HepG2 (cell line): ENCODE results near the gene TLCD1. TPM values are rescaled to one million over a fixed set of nuclear protein-coding genes. Genes with fewer than 3 reads are reported as not detected.

ENCODE experiments used
- ARNT ChIP-seq: fragments of 450-650 bp; IDR thresholded peaks from 2 replicates; pipeline ENCODE4 v1.6.1; 2017
- CREBL2 ChIP-seq: sonication (generic); formaldehyde crosslinking; IDR thresholded peaks from 2 replicates; pipeline ENCODE4 v1.8.1; 2023; ENCODE audit warnings: missing genetic modification reagents, mild to moderate bottlenecking, borderline replicate concordance
- ETV5 ChIP-seq: IDR thresholded peaks from 2 replicates; pipeline ENCODE4 v1.6.1; 2018; ENCODE audit warnings: missing biosample characterization, missing genetic modification reagents, inconsistent platforms, borderline replicate concordance
- FOXM1 ChIP-seq: sonication (generic); formaldehyde crosslinking; IDR thresholded peaks from 2 replicates; pipeline ENCODE4 v1.5.0; 2020; ENCODE audit warnings: missing genetic modification reagents
- HES4 ChIP-seq: sonication (generic); formaldehyde crosslinking; IDR thresholded peaks from 2 replicates; pipeline ENCODE4 v1.9.0; 2021; ENCODE audit warnings: mild to moderate bottlenecking, missing genetic modification reagents, borderline replicate concordance
- IKZF4 ChIP-seq: sonication (generic); formaldehyde crosslinking; IDR thresholded peaks from 2 replicates; pipeline ENCODE4 v1.5.1; 2020; ENCODE audit warnings: borderline replicate concordance, mild to moderate bottlenecking, low read depth, missing genetic modification reagents; ENCODE audit errors: not compliant biosample characterization
- KDM2A ChIP-seq: sonication (generic); formaldehyde crosslinking; IDR thresholded peaks from 2 replicates; pipeline ENCODE4 v1.4.0; 2020; ENCODE audit warnings: low read depth, missing genetic modification reagents, borderline replicate concordance
- POLR2A ChIP-seq, 2 experiments: IDR thresholded peaks; 2 replicates each; pipeline ENCODE4 v1.6.1; 2011; ENCODE audit warnings: low read depth in 2 of 2, low read length in 2 of 2, mild to moderate bottlenecking in 1 of 2, moderate library complexity in 1 of 2; ENCODE audit not compliant: insufficient read depth in 1 of 2
- RBFOX2 ChIP-seq: fragments of 200-400 bp; formaldehyde crosslinking; IDR thresholded peaks from 2 replicates; pipeline ENCODE4 v1.6.1; 2017; ENCODE audit warnings: low read depth, mild to moderate bottlenecking, low read length
- RFXAP ChIP-seq: sonication (generic); formaldehyde crosslinking; IDR thresholded peaks from 2 replicates; pipeline ENCODE4 v1.4.0; 2020; ENCODE audit warnings: missing genetic modification reagents, borderline replicate concordance
- ZMYM4 ChIP-seq: sonication (generic); formaldehyde crosslinking; IDR thresholded peaks from 2 replicates; pipeline ENCODE4 v1.8.1; 2023; ENCODE audit warnings: mild to moderate bottlenecking, missing genetic modification reagents
- ZNF256 ChIP-seq: sonication (generic); formaldehyde crosslinking; conservative IDR thresholded peaks from 2 replicates; pipeline ENCODE4 v1.4.0; 2020; ENCODE audit warnings: missing genetic modification reagents
- ZNF296 ChIP-seq: sonication (generic); formaldehyde crosslinking; conservative IDR thresholded peaks from 2 replicates; pipeline ENCODE4 v1.5.0; 2020; ENCODE audit warnings: mild to moderate bottlenecking, missing genetic modification reagents
- ZNF512B ChIP-seq: sonication (generic); formaldehyde crosslinking; IDR thresholded peaks from 2 replicates; pipeline ENCODE4 v1.5.1; 2020; ENCODE audit warnings: missing genetic modification reagents, mild to moderate bottlenecking, borderline replicate concordance
- ZNF609 ChIP-seq: sonication (generic); formaldehyde crosslinking; IDR thresholded peaks from 2 replicates; pipeline ENCODE4 v1.4.0; 2020; ENCODE audit warnings: mild to moderate bottlenecking, missing genetic modification reagents, borderline replicate concordance
- ZNF670 ChIP-seq: sonication (generic); formaldehyde crosslinking; IDR thresholded peaks from 2 replicates; pipeline ENCODE4 v1.8.0; 2022; ENCODE audit warnings: mild to moderate bottlenecking, missing genetic modification reagents, borderline replicate concordance
- polyA plus RNA-seq, 8 experiments: library from polyadenylated mRNA; depleted of rRNA in 3 of 8; stranded (reverse) in 7 of 8; unstranded in 1 of 8; fragments of >200 nt; fragmentation: Illumina TruSeq in 4 of 8; extraction: Trizol in 4 of 8; gene quantifications; 2 replicates each; pipeline versions ENCODE4 v1.2.1 to v1.2.3, GENCODE V29; 2011 to 2016; ENCODE audit warnings: low read depth in 4 of 8, missing spikeins in 1 of 8, mixed read lengths in 1 of 8; ENCODE audit not compliant: insufficient read depth in 1 of 8
- total RNA-seq, 5 experiments: library from RNA; depleted of rRNA; stranded (reverse); fragments of >200 nt; fragmentation: Illumina TruSeq; extraction: Trizol; gene quantifications; 2 replicates each; pipeline ENCODE4 v1.2.3, GENCODE V29; 2016; ENCODE audit warnings: low read depth in 1 of 5

TLCD1 gene
- total and polyA plus RNA-seq, 2 of the 13 experiments (the other 11 are each of a cell fraction or from before 2014, with no cell fraction given), result 14.9 to 19.6 TPM

DNA sequence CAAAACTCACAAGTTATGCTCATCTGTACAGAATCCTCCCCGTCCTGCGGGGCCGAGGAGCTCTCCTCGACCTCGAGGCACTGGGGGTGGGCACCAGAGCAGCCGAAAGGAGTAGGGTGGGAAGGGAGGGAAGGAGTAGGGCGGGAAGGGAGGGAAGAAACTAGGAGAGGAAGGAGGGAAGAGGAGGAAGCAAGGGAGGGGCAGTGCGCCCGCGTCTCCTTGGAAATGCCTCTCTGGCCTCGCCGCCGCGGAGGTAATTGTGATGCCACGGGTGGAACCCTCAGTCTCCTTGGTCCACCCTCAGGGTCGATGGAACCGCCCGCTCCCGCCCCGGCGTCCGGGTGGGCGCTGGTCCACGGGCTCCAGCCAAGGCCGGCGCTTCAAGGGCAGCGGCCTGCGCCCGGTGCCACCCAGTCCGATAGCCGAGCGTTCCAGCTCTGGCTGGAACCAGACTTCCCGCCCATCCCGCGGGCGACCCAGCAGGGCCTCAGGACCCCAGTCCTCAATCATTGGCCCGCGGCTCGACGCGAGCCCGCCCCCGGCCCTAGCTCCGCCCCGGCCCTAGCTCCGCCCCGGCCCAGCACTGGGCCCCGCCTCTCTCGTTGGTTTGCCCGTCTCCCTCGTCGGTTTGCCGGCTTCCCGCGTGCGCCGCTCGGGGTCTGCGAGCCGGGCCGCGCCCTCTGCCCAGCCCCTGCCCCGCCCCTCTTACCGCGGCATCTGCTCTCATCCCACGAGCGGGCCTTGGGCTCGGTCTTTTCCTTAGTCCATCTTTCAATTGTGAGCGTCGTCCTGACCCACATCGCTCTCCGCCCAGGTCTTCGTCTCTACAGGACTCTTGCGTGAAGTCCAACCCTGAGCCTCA lies 14.9 kb downstream of the TLCD1 start (continued):
- no peak for TF ChIP-seq ZNF609 (CRISPR knock-in tag)
- peak; percentile 98 for TF ChIP-seq RBFOX2
- TF ChIP-seq HES4 (CRISPR knock-in tag), result peak; percentile 73; the same call in 1 of the 2 replicates
- TF ChIP-seq ZNF256, result 0 out of 2 replicates have a peak, but pooled peaks have one; percentile 17
- 0 out of 2 replicates have a peak, but pooled peaks have one; percentile 90 for TF ChIP-seq CREBL2 (CRISPR knock-in tag)
- peak; percentile 78 for TF ChIP-seq KDM2A (CRISPR knock-in tag)
- TF ChIP-seq ZMYM4 (CRISPR knock-in tag), result no peak; the same call in 1 of the 2 replicates
- TF ChIP-seq IKZF4 (CRISPR knock-in tag), result peak; percentile 63
- TF ChIP-seq ZNF670, result peak; percentile 43; the same call in 1 of the 2 replicates
- TF ChIP-seq ZNF296 (CRISPR knock-in tag), result no peak
- no peak for TF ChIP-seq ARNT
- TF ChIP-seq RFXAP (CRISPR knock-in tag), result peak; percentile 54; the same call in 1 of the 2 replicates
- 0 out of 2 replicates have a peak, but pooled peaks have one; percentile 17 for TF ChIP-seq FOXM1 (CRISPR knock-in tag)
- TF ChIP-seq ETV5 (CRISPR knock-in tag), result peak; percentile 20; the same call in 1 of the 2 replicates
- peak; percentile 92 to 97 for TF ChIP-seq POLR2A (IDR thresholded peaks at IDR 0.05; ENCODE audit: insufficient read depth in 1 of 2, low read depth in 2 of 2, low read length in 2 of 2)
- TF ChIP-seq ZNF512B (CRISPR knock-in tag), result no peak
